HG03342 (cell line): Measurements from ENCODE around the gene TSPY8.
"Not testable (repeated sequence)": the region's sequence is repeated elsewhere in the genome, so short reads cannot be mapped to it uniquely, and the experiment has no call there.

Experiments
- ATAC-seq: cut with Tn5 transposase; IDR thresholded peaks from one replicate; pipeline ENCODE4 v1.9.1; 2021; ENCODE audit warnings: mild to moderate bottlenecking, moderate library complexity; ENCODE audit not compliant: unreplicated experiment

The TSPY8 gene, protein sequence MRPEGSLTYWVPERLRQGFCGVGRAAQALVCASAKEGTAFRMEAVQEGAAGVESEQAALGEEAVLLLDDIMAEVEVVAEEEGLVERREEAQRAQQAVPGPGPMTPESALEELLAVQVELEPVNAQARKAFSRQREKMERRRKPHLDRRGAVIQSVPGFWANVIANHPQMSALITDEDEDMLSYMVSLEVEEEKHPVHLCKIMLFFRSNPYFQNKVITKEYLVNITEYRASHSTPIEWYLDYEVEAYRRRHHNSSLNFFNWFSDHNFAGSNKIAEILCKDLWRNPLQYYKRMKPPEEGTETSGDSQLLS

DNA sequence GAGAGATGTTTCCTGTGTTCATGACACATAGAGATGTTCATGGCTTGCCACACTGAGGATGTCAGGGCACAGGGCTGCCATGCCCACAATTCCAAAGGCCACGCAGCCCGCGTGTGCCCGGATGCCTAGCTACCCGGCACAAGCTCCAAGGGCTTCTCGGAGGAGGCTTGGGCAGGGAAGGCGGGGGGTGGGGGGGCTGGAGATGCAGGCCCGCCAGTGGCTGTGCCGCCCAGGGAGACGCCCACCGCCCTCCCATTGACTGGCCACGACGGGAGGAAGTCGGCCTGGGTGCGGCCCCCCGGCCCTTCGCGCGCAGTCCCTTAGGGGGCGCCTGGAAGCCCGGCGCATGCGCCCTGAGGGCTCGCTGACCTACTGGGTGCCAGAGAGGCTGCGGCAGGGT lies at the start of gene TSPY8:
TSPY8 (plus strand) TSS at position 301 of the 400 bp plus-strand sequence; CDS start at position 347, 46 bp downstream.
- not testable (repeated sequence) for ATAC-seq

DNA sequence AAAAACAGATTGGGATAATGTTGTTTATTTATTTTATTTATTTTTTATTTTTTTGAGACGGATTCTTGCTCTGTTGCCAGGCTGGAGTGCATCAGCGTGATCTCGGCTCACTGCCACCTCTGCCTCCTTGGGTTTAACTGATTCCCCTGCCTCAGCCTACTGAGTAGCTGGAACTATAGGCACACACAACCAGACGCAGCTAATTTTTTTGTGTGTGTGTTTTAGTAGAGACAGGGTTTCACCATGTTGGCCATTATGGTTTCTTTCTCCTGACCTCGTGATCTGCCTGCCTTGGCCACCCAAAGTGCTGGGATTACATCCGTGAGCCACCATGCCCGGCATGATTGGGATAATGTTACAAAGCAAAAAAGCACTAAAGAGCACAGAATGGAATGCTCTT lies 36.6 kb upstream of the TSPY8 start:
- no peak for ATAC-seq

DNA sequence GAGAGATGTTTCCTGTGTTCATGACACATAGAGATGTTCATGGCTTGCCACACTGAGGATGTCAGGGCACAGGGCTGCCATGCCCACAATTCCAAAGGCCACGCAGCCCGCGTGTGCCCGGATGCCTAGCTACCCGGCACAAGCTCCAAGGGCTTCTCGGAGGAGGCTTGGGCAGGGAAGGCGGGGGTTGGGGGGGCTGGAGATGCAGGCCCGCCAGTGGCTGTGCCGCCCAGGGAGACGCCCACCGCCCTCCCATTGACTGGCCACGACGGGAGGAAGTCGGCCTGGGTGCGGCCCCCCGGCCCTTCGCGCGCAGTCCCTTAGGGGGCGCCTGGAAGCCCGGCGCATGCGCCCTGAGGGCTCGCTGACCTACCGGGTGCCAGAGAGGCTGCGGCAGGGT lies 20.4 kb upstream of the TSPY8 start, which contains the start of gene TSPY4:
TSPY4 (plus strand) TSS at position 301 of the 400 bp plus-strand sequence; CDS start at position 347, 46 bp downstream.
- not testable (repeated sequence) for ATAC-seq

DNA sequence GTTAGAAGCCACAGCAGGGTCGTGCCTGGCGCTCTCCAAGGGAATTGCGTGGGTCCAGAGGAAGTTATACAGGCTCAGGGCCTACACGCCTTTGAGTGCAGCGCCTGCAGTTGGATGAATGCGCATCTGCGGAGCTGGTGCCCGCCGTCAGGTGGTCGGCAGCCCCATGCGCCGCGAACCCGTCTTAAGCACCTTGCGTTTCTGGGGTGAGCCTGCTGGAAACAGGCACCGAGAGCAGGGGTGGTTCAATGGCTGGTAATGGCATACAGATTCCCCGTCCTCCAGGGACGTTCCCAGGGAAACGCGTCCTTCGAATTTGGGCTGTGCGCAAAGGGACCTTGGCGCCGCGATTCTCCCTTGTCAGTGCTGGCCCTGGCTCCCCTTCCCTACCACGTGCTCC lies 38.9 kb downstream of the TSPY8 start:
- not testable (repeated sequence) for ATAC-seq

DNA sequence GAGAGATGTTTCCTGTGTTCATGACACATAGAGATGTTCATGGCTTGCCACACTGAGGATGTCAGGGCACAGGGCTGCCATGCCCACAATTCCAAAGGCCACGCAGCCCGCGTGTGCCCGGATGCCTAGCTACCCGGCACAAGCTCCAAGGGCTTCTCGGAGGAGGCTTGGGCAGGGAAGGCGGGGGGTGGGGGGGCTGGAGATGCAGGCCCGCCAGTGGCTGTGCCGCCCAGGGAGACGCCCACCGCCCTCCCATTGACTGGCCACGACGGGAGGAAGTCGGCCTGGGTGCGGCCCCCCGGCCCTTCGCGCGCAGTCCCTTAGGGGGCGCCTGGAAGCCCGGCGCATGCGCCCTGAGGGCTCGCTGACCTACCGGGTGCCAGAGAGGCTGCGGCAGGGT lies 40.5 kb downstream of the TSPY8 start, which contains the start of gene TSPY3:
TSPY3 (plus strand) TSS at position 301 of the 400 bp plus-strand sequence; CDS start at position 347, 46 bp downstream.
- not testable (repeated sequence) for ATAC-seq
